GM04503 (cell line): ENCODE data around the gene TMEFF2.

Experiments
- DNase-seq: peaks from one replicate; pipeline ENCODE4 v3.0.0-alpha.2; 2012; ENCODE audit warnings: low read depth

TMEFF2 gene

GRCh38 chr2:191965733-191966132, 229.0 kb downstream of the TMEFF2 start:
- no peak for DNase-seq

GRCh38 chr2:191961556-191961955, 233.2 kb downstream of the TMEFF2 start:
- no peak for DNase-seq

- no peak for DNase-seq
Measured at GRCh38 chr2:191959209-191959608, 235.5 kb downstream of the TMEFF2 start.

- no peak for DNase-seq
Measured at GRCh38 chr2:191957996-191958860, 236.5 kb downstream of the TMEFF2 start.

GRCh38 chr2:191954451-191954850, 240.3 kb downstream of the TMEFF2 start:
- DNase-seq = no peak

GRCh38 chr2:191952515-191953270, 242.0 kb downstream of the TMEFF2 start:
- no peak for DNase-seq

- no peak for DNase-seq
Measured at GRCh38 chr2:191951832-191952231, 242.9 kb downstream of the TMEFF2 start.

- DNase-seq = no peak
Measured at GRCh38 chr2:191951376-191951775, 243.4 kb downstream of the TMEFF2 start.

GRCh38 chr2:191950132-191950874, 244.4 kb downstream of the TMEFF2 start:
- no peak for DNase-seq

- no peak for DNase-seq
Measured at GRCh38 chr2:191947235-191947634, 247.5 kb downstream of the TMEFF2 start.

GRCh38 chr2:191946471-191947182, 248.1 kb downstream of the TMEFF2 start:
- no peak for DNase-seq

GRCh38 chr2:191945623-191946022, 249.1 kb downstream of the TMEFF2 start:
- DNase-seq = no peak

GRCh38 chr2:191942739-191943103, 252.0 kb downstream of the TMEFF2 start:
- no peak for DNase-seq

- no peak for DNase-seq
Measured at GRCh38 chr2:191942090-191942738, 252.5 kb downstream of the TMEFF2 start.

GRCh38 chr2:191941376-191941929, 253.3 kb downstream of the TMEFF2 start:
- no peak for DNase-seq

- DNase-seq = no peak
Measured at GRCh38 chr2:191938779-191939178, 256.0 kb downstream of the TMEFF2 start.

GRCh38 chr2:191936882-191937405, 257.8 kb downstream of the TMEFF2 start:
- no peak for DNase-seq

GRCh38 chr2:191935247-191935646, 259.5 kb downstream of the TMEFF2 start:
- no peak for DNase-seq

GRCh38 chr2:191933307-191934105, 261.2 kb downstream of the TMEFF2 start:
- no peak for DNase-seq

GRCh38 chr2:191932286-191932685, 262.4 kb downstream of the TMEFF2 start:
- DNase-seq = no peak
